WTC11 (cell line): Measurements from ENCODE around the gene FLYWCH2. TPM values are rescaled to one million over a fixed set of nuclear protein-coding genes. Genes with fewer than 3 reads are reported as not detected.
A peak's percentile ranks its signal among the peaks of the same experiment; 100 is the strongest.
"Not testable (repeated sequence)": the region's sequence is repeated elsewhere in the genome, so short reads cannot be mapped to it uniquely, and the experiment has no call there.

Experiments
- ATAC-seq: fragments of 200-7000 bp; cut with Tn5 transposase; 2 replicates; pipeline ENCODE4 v1.10.0; 2021; ENCODE audit warnings: mild to moderate bottlenecking, moderate library complexity
- CTCF ChIA-PET: fragments of 300-600 bp; sonication (Branson Sonifier 250); formaldehyde crosslinking; loops from one replicate; lab custom pipeline; 2021; ENCODE audit warnings: antibody characterized with exemption; lab: Charles Lee
- POLR2A ChIA-PET: fragments of 350-600 bp; sonication (Branson Sonifier 250); formaldehyde crosslinking; loops from one replicate; lab custom pipeline; 2021; ENCODE audit warnings: antibody characterized with exemption; lab: Charles Lee
- DNase-seq: peaks from one replicate; pipeline ENCODE4 v3.0.0; 2021; ENCODE audit warnings: low spot score
- H3K27ac Mint-ChIP-seq: 2 replicates; pipeline ENCODE4 v1.8.0; 2021; ENCODE audit warnings: mixed read lengths
- H3K27me3 Mint-ChIP-seq: 2 replicates; pipeline ENCODE4 v1.8.0; 2021; ENCODE audit warnings: low read depth, mild to moderate bottlenecking, moderate library complexity, mixed read lengths
- H3K36me3 Mint-ChIP-seq: 2 replicates; pipeline ENCODE4 v1.8.0; 2021; ENCODE audit warnings: mixed read lengths
- H3K4me1 Mint-ChIP-seq: 2 replicates; pipeline ENCODE4 v1.8.0; 2022; ENCODE audit warnings: mixed read lengths
- H3K4me3 Mint-ChIP-seq: 2 replicates; pipeline ENCODE4 v1.8.0; 2021; ENCODE audit warnings: mild to moderate bottlenecking, moderate library complexity, mixed read lengths
- H3K9me3 Mint-ChIP-seq: 2 replicates; pipeline ENCODE4 v1.8.0; 2021; ENCODE audit warnings: mixed read lengths
- ATF1 ChIP-seq: sonication (generic); formaldehyde crosslinking; IDR thresholded peaks from 2 replicates; pipeline ENCODE4 v1.8.1; 2023; ENCODE audit warnings: mild to moderate bottlenecking, moderate library complexity, missing genetic modification reagents
- CDX4 ChIP-seq: fragments of 250-450 bp; sonication (Bioruptor Pico); IDR thresholded peaks from 2 replicates; pipeline ENCODE4 v1.9.0; 2021; ENCODE audit warnings: moderate library complexity, mild to moderate bottlenecking, inconsistent platforms, borderline replicate concordance
- E2F5 ChIP-seq: sonication (generic); formaldehyde crosslinking; IDR thresholded peaks from 2 replicates; pipeline ENCODE4 v1.8.1; 2022; ENCODE audit warnings: mild to moderate bottlenecking, moderate library complexity, missing genetic modification reagents
- EMX1 ChIP-seq: fragments of 250-450 bp; sonication (Bioruptor Pico); IDR thresholded peaks from 2 replicates; pipeline ENCODE4 v1.8.0; 2021; ENCODE audit warnings: mild to moderate bottlenecking
- FOXJ3 ChIP-seq: sonication (generic); formaldehyde crosslinking; IDR thresholded peaks from 2 replicates; pipeline ENCODE4 v1.9.0; 2021; ENCODE audit warnings: missing genetic modification reagents, mild to moderate bottlenecking, borderline replicate concordance
- KAT7 ChIP-seq: sonication (generic); formaldehyde crosslinking; IDR thresholded peaks from 2 replicates; pipeline ENCODE4 v1.8.1; 2023; ENCODE audit warnings: missing genetic modification reagents, mild to moderate bottlenecking, borderline replicate concordance
- RORB ChIP-seq: fragments of 250-450 bp; sonication (Bioruptor Pico); IDR thresholded peaks from 2 replicates; pipeline ENCODE4 v1.9.0; 2021; ENCODE audit warnings: mild to moderate bottlenecking
- SP1 ChIP-seq: sonication (generic); formaldehyde crosslinking; conservative IDR thresholded peaks from 2 replicates; pipeline ENCODE4 v1.8.1; 2022; ENCODE audit warnings: missing genetic modification reagents
- TEAD1 ChIP-seq: sonication (generic); formaldehyde crosslinking; IDR thresholded peaks from 2 replicates; pipeline ENCODE4 v1.8.0; 2022; ENCODE audit warnings: mild to moderate bottlenecking, missing genetic modification reagents
- TP53 ChIP-seq: sonication (generic); formaldehyde crosslinking; IDR thresholded peaks from 2 replicates; pipeline ENCODE4 v1.8.1; 2023; ENCODE audit warnings: mild to moderate bottlenecking, missing genetic modification reagents
- ZNF219 ChIP-seq: sonication (generic); formaldehyde crosslinking; IDR thresholded peaks from 2 replicates; pipeline ENCODE4 v1.8.0; 2023; ENCODE audit warnings: missing genetic modification reagents, mild to moderate bottlenecking, borderline replicate concordance
- ZNF416 ChIP-seq: fragments of 250-450 bp; sonication (Bioruptor Pico); IDR thresholded peaks from 2 replicates; pipeline ENCODE4 v1.9.0; 2021; ENCODE audit warnings: mild to moderate bottlenecking, inconsistent platforms
- total RNA-seq: library from RNA; stranded (reverse); gene quantifications from 3 replicates; pipeline ENCODE4 v1.2.3, GENCODE V29; 2021
- TF ChIP-seq, protein P1 (sequence below): fragments of 200-600 bp; IDR thresholded peaks from 2 replicates; pipeline ENCODE4 v1.8.0; 2022; ENCODE audit warnings: antibody characterized with exemption
- TF ChIP-seq, protein P2 (sequence below): sonication (generic); formaldehyde crosslinking; IDR thresholded peaks from 2 replicates; pipeline ENCODE4 v1.8.0; 2022; ENCODE audit warnings: mild to moderate bottlenecking, missing genetic modification reagents
- TF ChIP-seq, protein P3 (sequence below): fragments of 250-450 bp; sonication (Bioruptor Pico); IDR thresholded peaks from 2 replicates; pipeline ENCODE4 v1.8.0; 2021; ENCODE audit warnings: mild to moderate bottlenecking
- TF ChIP-seq, protein P4 (sequence below): fragments of 250-450 bp; sonication (Bioruptor Pico); IDR thresholded peaks from 2 replicates; pipeline ENCODE4 v1.9.0; 2021; ENCODE audit warnings: mild to moderate bottlenecking, borderline replicate concordance
- TF ChIP-seq, protein P5 (sequence below): sonication (generic); formaldehyde crosslinking; IDR thresholded peaks from 2 replicates; pipeline ENCODE4 v1.8.1; 2023; ENCODE audit warnings: mild to moderate bottlenecking, missing genetic modification reagents, moderate library complexity

FLYWCH2 gene
- total RNA-seq, 1 experiment from 2014 or later: 20.7 TPM

DNA sequence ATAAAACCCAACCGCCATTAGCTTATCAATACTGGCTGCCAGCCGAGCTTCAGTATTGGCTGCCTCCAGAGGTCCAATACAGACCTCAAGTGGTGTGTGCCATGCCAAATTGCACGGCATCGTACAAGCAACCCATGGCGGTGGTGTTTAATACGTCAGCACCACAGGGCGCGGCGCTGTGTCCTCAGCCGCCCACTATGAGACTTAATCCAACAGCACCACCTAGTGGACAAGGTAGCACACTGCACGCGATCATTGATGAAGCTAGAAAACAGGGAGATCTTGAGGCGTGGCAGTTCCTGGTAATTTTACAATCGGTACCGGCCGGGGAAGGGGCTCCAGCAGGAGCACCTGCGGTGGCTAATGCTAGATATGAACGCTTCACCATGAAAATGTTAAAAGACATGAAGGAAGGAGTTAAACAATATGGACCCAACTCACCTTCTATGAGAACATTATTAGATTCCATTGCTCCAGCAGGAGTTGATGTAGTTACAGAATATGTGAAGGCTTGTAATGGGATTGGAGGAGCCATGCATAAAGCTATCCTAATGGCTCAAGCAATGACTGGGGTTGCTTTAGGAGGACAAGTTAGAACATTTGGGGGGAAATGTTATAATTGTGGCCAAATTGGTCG lies 44.1 kb downstream of the FLYWCH2 start:
- peaks cover 9% of the 10 kb centered on the region for H3K27me3 Mint-ChIP-seq
- H3K27ac Mint-ChIP-seq: peak overlapping the region; percentile 11; the same call in 1 of the 2 replicates
- peaks cover 9% of the 10 kb centered on the region for H3K9me3 Mint-ChIP-seq
- TF ChIP-seq, protein P1, sequence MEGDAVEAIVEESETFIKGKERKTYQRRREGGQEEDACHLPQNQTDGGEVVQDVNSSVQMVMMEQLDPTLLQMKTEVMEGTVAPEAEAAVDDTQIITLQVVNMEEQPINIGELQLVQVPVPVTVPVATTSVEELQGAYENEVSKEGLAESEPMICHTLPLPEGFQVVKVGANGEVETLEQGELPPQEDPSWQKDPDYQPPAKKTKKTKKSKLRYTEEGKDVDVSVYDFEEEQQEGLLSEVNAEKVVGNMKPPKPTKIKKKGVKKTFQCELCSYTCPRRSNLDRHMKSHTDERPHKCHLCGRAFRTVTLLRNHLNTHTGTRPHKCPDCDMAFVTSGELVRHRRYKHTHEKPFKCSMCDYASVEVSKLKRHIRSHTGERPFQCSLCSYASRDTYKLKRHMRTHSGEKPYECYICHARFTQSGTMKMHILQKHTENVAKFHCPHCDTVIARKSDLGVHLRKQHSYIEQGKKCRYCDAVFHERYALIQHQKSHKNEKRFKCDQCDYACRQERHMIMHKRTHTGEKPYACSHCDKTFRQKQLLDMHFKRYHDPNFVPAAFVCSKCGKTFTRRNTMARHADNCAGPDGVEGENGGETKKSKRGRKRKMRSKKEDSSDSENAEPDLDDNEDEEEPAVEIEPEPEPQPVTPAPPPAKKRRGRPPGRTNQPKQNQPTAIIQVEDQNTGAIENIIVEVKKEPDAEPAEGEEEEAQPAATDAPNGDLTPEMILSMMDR: peak; percentile 98
- TF ChIP-seq, protein P2, sequence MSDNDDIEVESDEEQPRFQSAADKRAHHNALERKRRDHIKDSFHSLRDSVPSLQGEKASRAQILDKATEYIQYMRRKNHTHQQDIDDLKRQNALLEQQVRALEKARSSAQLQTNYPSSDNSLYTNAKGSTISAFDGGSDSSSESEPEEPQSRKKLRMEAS (CRISPR knock-in tag): peak; percentile 61; the same call in 1 of the 2 replicates
- no peak for TF ChIP-seq SP1 (CRISPR knock-in tag)
- H3K36me3 Mint-ChIP-seq: peaks cover 3% of the 10 kb centered on the region; the same call in 1 of the 2 replicates
- ATAC-seq: peak; percentile 70
- ChIA-PET CTCF (interaction anchor here (0.5 to 3.1 kb wide), 59 partner anchors 8 to 1661 kb away, joined by 3 to 42 read pairs (median 5); partner anchors contain the start of genes ELOB, FLYWCH1, FLYWCH2 and KREMEN2), POLR2A (interaction anchor here (0.7 to 1.3 kb wide), 3 partner anchors 10 to 39 kb away, joined by 3 read pairs; partner anchors contain the start of gene FLYWCH1)
- peaks cover 33% of the 10 kb centered on the region for H3K4me1 Mint-ChIP-seq
- DNase-seq: peak; percentile 92
- no peak overlapping the region; the same call in 1 of the 2 replicates for H3K4me3 Mint-ChIP-seq

GRCh38 chr16:2928151-2928550 lies 45.1 kb downstream of the FLYWCH2 start:
- POLR2A ChIA-PET: interaction anchor here (1.5 kb wide), 1 partner anchor 60 kb away, joined by 3 read pairs; no protein-coding TSS in a partner anchor
- 0 out of 2 replicates have a peak overlapping the region, but pooled peaks have one; percentile 21 for H3K27ac Mint-ChIP-seq
- not testable (repeated sequence) for H3K4me3 Mint-ChIP-seq, H3K36me3 Mint-ChIP-seq, H3K9me3 Mint-ChIP-seq, ATAC-seq, DNase-seq, H3K27me3 Mint-ChIP-seq
- CTCF ChIA-PET: interaction anchor here (1.1 to 3.1 kb wide), 7 partner anchors 16 to 111 kb away, joined by 4 to 42 read pairs (median 9); partner anchors contain the start of genes FLYWCH1, PAQR4 and PRSS21
- H3K4me1 Mint-ChIP-seq: peaks cover 33% of the 10 kb centered on the region

DNA sequence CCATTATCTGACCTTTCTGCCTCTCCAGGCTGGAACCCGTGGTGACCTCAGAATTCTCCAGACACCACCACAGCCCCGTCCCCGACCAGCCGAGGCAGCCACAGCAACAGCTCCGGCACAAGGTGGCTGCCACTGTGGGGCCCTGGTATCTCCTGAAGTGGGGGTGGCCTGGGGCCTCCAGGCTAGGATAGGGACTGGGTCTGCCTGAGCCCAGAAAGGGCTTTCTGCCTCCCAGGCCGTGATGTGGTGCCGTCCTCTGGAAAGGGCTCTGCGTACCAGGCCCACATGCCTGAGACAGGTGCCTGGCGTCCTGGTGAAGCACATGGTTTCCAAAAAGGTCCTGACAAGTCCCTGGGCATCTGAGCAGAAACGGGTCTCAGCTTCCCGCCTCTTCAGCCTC lies 45.8 kb downstream of the FLYWCH2 start:
- DNase-seq: no peak
- Mint-ChIP-seq H3K4me1 (peaks cover 33% of the 10 kb centered on the region), H3K27ac (no peak overlapping the region), H3K27me3 (peaks cover 9% of the 10 kb centered on the region), H3K4me3 (no peak overlapping the region), H3K36me3 (0 out of 2 replicates have a peak, but pooled peaks cover 3% of the 10 kb centered on the region), H3K9me3 (peaks cover 9% of the 10 kb centered on the region)
- ChIA-PET POLR2A (interaction anchor here (1.5 kb wide), 1 partner anchor 61 kb away, joined by 3 read pairs; no protein-coding TSS in a partner anchor), CTCF (interaction anchor here (1.4 to 3.1 kb wide), 3 partner anchors 16 to 90 kb away, joined by 4 to 42 read pairs (median 30); partner anchors contain the start of gene FLYWCH1)
- no peak for ATAC-seq
- TF ChIP-seq TP53 (no peak), FOXJ3 (CRISPR knock-in tag) (no peak), EMX1 (CRISPR knock-in tag) (no peak), E2F5 (CRISPR knock-in tag) (no peak), TEAD1 (no peak), ATF1 (CRISPR knock-in tag) (no peak), RORB (CRISPR knock-in tag) (no peak), ZNF416 (CRISPR knock-in tag) (no peak), CDX4 (CRISPR knock-in tag) (no peak), KAT7 (no peak), ZNF219 (CRISPR knock-in tag) (no peak)
- TF ChIP-seq, protein P3, sequence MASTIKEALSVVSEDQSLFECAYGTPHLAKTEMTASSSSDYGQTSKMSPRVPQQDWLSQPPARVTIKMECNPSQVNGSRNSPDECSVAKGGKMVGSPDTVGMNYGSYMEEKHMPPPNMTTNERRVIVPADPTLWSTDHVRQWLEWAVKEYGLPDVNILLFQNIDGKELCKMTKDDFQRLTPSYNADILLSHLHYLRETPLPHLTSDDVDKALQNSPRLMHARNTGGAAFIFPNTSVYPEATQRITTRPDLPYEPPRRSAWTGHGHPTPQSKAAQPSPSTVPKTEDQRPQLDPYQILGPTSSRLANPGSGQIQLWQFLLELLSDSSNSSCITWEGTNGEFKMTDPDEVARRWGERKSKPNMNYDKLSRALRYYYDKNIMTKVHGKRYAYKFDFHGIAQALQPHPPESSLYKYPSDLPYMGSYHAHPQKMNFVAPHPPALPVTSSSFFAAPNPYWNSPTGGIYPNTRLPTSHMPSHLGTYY (CRISPR knock-in tag): no peak
- TF ChIP-seq, protein P4, sequence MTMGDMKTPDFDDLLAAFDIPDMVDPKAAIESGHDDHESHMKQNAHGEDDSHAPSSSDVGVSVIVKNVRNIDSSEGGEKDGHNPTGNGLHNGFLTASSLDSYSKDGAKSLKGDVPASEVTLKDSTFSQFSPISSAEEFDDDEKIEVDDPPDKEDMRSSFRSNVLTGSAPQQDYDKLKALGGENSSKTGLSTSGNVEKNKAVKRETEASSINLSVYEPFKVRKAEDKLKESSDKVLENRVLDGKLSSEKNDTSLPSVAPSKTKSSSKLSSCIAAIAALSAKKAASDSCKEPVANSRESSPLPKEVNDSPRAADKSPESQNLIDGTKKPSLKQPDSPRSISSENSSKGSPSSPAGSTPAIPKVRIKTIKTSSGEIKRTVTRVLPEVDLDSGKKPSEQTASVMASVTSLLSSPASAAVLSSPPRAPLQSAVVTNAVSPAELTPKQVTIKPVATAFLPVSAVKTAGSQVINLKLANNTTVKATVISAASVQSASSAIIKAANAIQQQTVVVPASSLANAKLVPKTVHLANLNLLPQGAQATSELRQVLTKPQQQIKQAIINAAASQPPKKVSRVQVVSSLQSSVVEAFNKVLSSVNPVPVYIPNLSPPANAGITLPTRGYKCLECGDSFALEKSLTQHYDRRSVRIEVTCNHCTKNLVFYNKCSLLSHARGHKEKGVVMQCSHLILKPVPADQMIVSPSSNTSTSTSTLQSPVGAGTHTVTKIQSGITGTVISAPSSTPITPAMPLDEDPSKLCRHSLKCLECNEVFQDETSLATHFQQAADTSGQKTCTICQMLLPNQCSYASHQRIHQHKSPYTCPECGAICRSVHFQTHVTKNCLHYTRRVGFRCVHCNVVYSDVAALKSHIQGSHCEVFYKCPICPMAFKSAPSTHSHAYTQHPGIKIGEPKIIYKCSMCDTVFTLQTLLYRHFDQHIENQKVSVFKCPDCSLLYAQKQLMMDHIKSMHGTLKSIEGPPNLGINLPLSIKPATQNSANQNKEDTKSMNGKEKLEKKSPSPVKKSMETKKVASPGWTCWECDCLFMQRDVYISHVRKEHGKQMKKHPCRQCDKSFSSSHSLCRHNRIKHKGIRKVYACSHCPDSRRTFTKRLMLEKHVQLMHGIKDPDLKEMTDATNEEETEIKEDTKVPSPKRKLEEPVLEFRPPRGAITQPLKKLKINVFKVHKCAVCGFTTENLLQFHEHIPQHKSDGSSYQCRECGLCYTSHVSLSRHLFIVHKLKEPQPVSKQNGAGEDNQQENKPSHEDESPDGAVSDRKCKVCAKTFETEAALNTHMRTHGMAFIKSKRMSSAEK (CRISPR knock-in tag): no peak
- TF ChIP-seq, protein P5, sequence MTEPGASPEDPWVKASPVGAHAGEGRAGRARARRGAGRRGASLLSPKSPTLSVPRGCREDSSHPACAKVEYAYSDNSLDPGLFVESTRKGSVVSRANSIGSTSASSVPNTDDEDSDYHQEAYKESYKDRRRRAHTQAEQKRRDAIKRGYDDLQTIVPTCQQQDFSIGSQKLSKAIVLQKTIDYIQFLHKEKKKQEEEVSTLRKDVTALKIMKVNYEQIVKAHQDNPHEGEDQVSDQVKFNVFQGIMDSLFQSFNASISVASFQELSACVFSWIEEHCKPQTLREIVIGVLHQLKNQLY (CRISPR knock-in tag): no peak
